Adipocyte (in vitro differentiated cells): ENCODE data around the gene STOML2.

Experiments
- DNase-seq: peaks from one replicate; pipeline ENCODE4 v3.0.0-alpha.2; 2015; ENCODE audit warnings: low read depth
- H3K27me3 ChIP-seq: replicated peaks from 2 replicates; pipeline ENCODE4 v1.7.0; 2013; ENCODE audit warnings: mild to moderate bottlenecking, low read length, moderate library complexity; ENCODE audit not compliant: control insufficient read depth, insufficient read depth
- H3K36me3 ChIP-seq: 2 replicates; pipeline ENCODE4 v1.7.0; 2013; ENCODE audit warnings: low read length, mild to moderate bottlenecking, moderate library complexity; ENCODE audit not compliant: control insufficient read depth, insufficient read depth, severe bottlenecking
- H3K4me1 ChIP-seq: 2 replicates; pipeline ENCODE4 v1.7.0; 2013; ENCODE audit warnings: mild to moderate bottlenecking, low read length, moderate library complexity; ENCODE audit not compliant: control insufficient read depth, insufficient read depth
- H3K4me3 ChIP-seq: 2 replicates; pipeline ENCODE4 v1.7.0; 2013; ENCODE audit warnings: mild to moderate bottlenecking, low read length, moderate library complexity
- H3K9ac ChIP-seq: 2 replicates; pipeline ENCODE4 v1.7.0; 2013; ENCODE audit warnings: mild to moderate bottlenecking, low read length, moderate library complexity
- H3K9me3 ChIP-seq: 2 replicates; pipeline ENCODE4 v1.7.0; 2013; ENCODE audit warnings: mild to moderate bottlenecking, low read length, moderate library complexity; ENCODE audit not compliant: control insufficient read depth

Gene STOML2

DNA sequence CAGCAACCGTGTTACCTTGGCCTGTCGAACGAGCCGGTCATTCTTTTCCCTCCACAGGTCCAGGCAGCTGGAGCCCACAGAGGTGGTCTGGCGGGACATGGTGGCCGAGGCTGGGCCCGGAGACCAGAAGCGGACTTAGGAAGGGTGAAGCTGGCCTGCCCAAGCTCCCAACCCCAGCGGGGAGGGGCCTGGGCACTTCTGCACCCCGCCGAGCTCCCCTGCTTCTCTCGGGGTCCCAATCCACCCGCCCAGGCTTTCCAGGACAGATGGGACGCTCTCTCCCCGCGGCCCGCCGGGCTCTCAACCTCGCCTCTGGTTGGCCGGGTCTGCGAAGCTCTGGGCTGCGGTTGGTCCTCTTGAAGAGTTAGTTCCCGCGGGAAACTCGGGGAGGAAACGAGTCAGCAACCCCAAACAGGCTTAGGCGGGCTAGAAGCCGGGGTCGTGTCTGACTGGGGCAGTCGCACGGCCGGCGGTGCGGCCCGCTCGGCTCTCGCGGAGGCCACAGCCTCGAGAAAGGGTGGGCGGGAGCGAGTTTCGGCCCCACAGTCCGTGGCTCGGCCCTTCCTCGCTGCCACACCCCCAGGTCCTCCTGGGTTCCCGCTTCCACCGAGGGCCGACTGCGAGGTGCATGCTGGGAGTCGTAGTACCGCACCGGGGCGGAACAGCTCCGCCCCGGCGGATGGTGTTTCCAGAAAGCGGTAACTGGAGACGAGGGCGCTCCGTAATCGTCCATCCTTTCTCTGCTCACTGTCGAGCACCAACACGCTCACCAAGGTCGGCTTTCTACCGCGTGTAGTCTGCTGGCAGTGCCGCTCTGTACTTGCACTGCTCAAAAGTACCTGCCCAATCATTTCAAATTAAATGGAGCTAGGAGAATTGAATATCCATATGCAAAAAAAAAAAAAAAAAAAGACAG is 23.2 kb downstream of the STOML2 start, which contains the start of gene FANCG:
TSS of gene FANCG (minus strand) at position 517 of the 916 bp plus-strand sequence. CDS start at position 99, 418 bp downstream.
- peak within 1 kb of the TSS; percentile 80 for H3K4me3 ChIP-seq
- no peaks in the 10 kb centered on the region for H3K27me3 ChIP-seq
- peaks cover 15% of the 10 kb centered on the region for H3K4me1 ChIP-seq
- H3K9me3 ChIP-seq: no peaks in the 10 kb centered on the region
- peaks cover 7% of the 10 kb centered on the region for H3K36me3 ChIP-seq
- DNase-seq: peak; percentile 97
- peak within 1 kb of the TSS; percentile 81 for H3K9ac ChIP-seq

DNA sequence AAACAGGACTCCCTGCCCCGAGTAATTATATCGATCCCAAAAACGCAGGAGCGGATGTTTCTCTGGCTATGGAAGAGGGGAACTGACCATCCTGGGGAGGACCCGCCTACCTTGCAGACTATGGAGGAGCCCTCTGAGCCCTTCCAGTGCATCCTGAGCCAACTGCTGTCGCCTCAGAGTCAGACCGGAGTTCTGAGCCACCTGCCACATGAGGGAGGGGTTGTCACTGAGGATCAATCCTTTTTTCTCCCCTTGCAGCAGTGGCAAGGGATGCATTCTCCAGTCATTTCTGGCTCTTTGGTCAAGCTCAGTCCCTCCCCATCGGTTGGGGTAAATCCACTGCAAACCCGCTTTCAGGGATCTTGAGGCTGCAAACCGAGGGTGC is 23.9 kb downstream of the STOML2 start:
- no peaks in the 10 kb centered on the region for H3K9me3 ChIP-seq
- H3K36me3 ChIP-seq: peaks cover 7% of the 10 kb centered on the region
- H3K4me1 ChIP-seq: peaks cover 15% of the 10 kb centered on the region
- DNase-seq: no peak
- peak overlapping the region; percentile 81 for H3K9ac ChIP-seq
- H3K4me3 ChIP-seq: peak overlapping the region; percentile 80
- no peaks in the 10 kb centered on the region for H3K27me3 ChIP-seq

DNA sequence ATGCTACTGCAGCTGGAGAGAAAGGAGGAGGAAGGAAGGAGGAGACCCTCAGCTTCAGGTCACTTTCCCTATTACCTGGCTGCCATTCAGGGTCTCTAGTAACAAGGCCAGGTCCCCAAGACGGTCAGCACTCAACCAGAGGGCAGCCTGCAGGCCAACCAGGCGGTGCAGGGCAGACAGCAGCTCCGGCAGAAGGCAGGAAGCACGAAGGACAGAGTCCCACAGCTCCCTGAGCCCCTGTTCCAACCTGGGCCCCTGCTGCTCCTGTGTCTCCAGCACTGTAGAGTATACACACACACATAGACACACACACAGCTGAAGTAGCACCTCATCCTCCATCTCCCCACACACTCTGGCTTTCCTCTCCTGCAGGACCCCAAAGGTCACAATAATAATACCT is 24.9 kb downstream of the STOML2 start:
- H3K4me1 ChIP-seq: peaks cover 19% of the 10 kb centered on the region
- no peaks in the 10 kb centered on the region for H3K27me3 ChIP-seq
- H3K36me3 ChIP-seq: peaks cover 7% of the 10 kb centered on the region
- DNase-seq: no peak
- H3K9ac ChIP-seq: no peak overlapping the region
- no peak overlapping the region for H3K4me3 ChIP-seq
- H3K9me3 ChIP-seq: no peaks in the 10 kb centered on the region

- Histone ChIP-seq H3K27me3 (no peaks in the 10 kb centered on the region), H3K9me3 (no peaks in the 10 kb centered on the region), H3K4me1 (peaks cover 23% of the 10 kb centered on the region), H3K36me3 (peaks cover 7% of the 10 kb centered on the region), H3K9ac (no peak overlapping the region), H3K4me3 (no peak overlapping the region)
- no peak for DNase-seq
Measured at GRCh38 chr9:35076848-35077247, 26.1 kb downstream of the STOML2 start.

- no peaks in the 10 kb centered on the region for H3K27me3 ChIP-seq
- DNase-seq: no peak
- no peaks in the 10 kb centered on the region for H3K9me3 ChIP-seq
- H3K9ac ChIP-seq: no peak overlapping the region
- H3K4me3 ChIP-seq: no peak overlapping the region
- H3K36me3 ChIP-seq: peaks cover 7% of the 10 kb centered on the region
- peaks cover 26% of the 10 kb centered on the region for H3K4me1 ChIP-seq
Measured at GRCh38 chr9:35075358-35075757, 27.6 kb downstream of the STOML2 start.

- H3K9me3 ChIP-seq: no peaks in the 10 kb centered on the region
- no peak for DNase-seq
- no peak overlapping the region for H3K4me3 ChIP-seq
- no peak overlapping the region for H3K9ac ChIP-seq
- H3K36me3 ChIP-seq: peaks cover 7% of the 10 kb centered on the region
- no peaks in the 10 kb centered on the region for H3K27me3 ChIP-seq
- peaks cover 30% of the 10 kb centered on the region for H3K4me1 ChIP-seq
Measured at GRCh38 chr9:35074791-35075190, 28.1 kb downstream of the STOML2 start.

DNA sequence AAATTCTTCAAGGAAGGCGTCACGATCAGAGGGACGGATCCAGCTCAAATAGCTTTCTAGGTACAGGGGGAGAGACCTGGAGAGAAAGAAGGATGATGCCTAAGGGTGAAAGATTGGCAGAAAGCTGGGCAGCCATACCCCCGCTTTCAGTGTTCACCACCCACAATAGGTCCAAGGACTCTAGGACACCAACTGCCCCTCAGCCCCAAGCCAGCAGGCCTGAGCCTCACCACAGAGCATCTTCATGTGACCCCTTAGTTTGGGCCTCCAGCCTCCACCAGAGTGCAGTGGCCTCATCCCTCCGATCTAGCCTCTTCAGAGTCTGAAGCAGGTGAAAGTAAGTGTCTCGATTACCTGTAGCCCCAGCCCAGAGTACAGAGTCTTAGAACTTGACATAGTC is 28.8 kb downstream of the STOML2 start:
- Histone ChIP-seq H3K9ac (no peak overlapping the region), H3K27me3 (no peaks in the 10 kb centered on the region), H3K4me3 (no peak overlapping the region), H3K9me3 (no peaks in the 10 kb centered on the region), H3K4me1 (peaks cover 34% of the 10 kb centered on the region), H3K36me3 (peaks cover 7% of the 10 kb centered on the region)
- no peak for DNase-seq

GRCh38 chr9:35073279-35073612 is 29.7 kb downstream of the STOML2 start:
- DNase-seq: no peak
- Histone ChIP-seq H3K27me3 (no peaks in the 10 kb centered on the region), H3K4me1 (peaks cover 34% of the 10 kb centered on the region), H3K4me3 (peak overlapping the region; percentile 76), H3K9ac (peak overlapping the region; percentile 68), H3K9me3 (no peaks in the 10 kb centered on the region), H3K36me3 (peaks cover 9% of the 10 kb centered on the region)

DNA sequence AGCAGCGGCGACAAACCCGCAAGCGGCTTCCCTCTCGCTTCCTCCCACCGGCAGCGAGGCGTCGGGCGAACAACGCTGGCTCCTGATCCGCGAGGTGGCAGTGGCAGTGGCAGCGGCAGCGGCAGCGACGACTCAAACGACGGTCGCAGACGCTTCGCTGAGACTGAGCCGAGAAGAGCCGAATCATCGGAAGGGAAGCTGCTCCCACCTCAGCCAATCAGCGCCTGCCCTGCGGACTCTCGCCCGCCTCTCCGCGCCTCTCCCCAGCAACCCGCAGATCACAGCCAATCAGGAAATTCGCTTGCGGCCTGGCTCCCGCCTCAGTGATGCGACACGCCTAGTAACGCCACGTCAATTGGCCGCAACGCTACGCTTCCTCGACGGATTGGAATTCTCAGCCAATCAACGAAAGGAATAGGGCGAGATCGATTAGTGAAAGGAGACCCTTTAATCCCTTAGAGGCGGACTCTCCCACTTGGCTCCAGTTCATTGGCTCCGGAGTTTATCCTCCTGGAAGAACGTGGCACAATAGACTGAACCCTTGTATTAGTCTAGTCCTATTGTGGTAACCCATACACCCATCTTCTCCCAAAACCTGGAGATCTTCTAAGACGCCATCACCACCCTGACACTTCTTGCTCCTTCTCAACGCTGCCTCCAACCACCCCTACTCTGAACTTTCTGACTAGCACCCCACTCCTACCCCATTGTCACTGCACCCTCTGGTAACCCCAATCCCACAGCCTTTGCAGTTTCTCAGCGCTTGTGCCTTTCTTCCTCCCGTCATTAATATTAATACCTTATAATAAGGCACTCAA is 30.3 kb downstream of the STOML2 start, which contains the start of gene VCP:
TSS of gene VCP (minus strand) at position 165 of the 818 bp plus-strand sequence. CDS start 272 bp downstream, outside the sequence.
- Histone ChIP-seq H3K27me3 (no peaks in the 10 kb centered on the region), H3K4me3 (peak within 1 kb of the TSS; percentile 94), H3K36me3 (peaks cover 15% of the 10 kb centered on the region), H3K4me1 (peaks cover 39% of the 10 kb centered on the region), H3K9ac (peak within 1 kb of the TSS; percentile 99), H3K9me3 (no peaks in the 10 kb centered on the region)
- peak; percentile 100 for DNase-seq

- H3K9ac ChIP-seq: peak overlapping the region; percentile 99
- peak; percentile 95 for DNase-seq
- peaks cover 22% of the 10 kb centered on the region for H3K36me3 ChIP-seq
Measured at GRCh38 chr9:35071814-35072460, 31.0 kb downstream of the STOML2 start.

More at GRCh38 chr9:35071814-35072460, 31.0 kb downstream of the STOML2 start:
- peak overlapping the region; percentile 94 for H3K4me3 ChIP-seq
- peaks cover 44% of the 10 kb centered on the region for H3K4me1 ChIP-seq
- no peaks in the 10 kb centered on the region for H3K27me3 ChIP-seq
- no peaks in the 10 kb centered on the region for H3K9me3 ChIP-seq
